ENCODE data around the gene CIC. TPM values are rescaled to one million over a fixed set of nuclear protein-coding genes. Genes with fewer than 3 reads are reported as not detected.
A peak's percentile ranks its signal among the peaks of the same experiment; 100 is the strongest.

CIC gene
- total and polyA plus RNA-seq, 9 of the 15 experiments (the other 6 are each of a cell fraction or from before 2014, with no cell fraction given), result 0.07 to 44.7 (median 8.6) TPM

- no peak for TF ChIP-seq HSF4 (CRISPR knock-in tag; IDR thresholded peaks at IDR 0.05; ENCODE audit: borderline replicate concordance)
- no peak for TF ChIP-seq CBX8 (IDR thresholded peaks at IDR 0.05; ENCODE audit: borderline replicate concordance, extremely low read depth, low read depth, low read length, poor library complexity, severe bottlenecking)
- no peak for TF ChIP-seq ZNF239 (CRISPR knock-in tag; IDR thresholded peaks at IDR 0.05)
- no peak for TF ChIP-seq SREBF2 (CRISPR knock-in tag; IDR thresholded peaks at IDR 0.05)
- TF ChIP-seq JUN (IDR thresholded peaks at IDR 0.05; ENCODE audit: borderline replicate concordance, low read depth, low read length), result no peak
- TF ChIP-seq JUN (CRISPR knock-in tag; IDR thresholded peaks at IDR 0.05; ENCODE audit: borderline replicate concordance), result no peak
- no peak for TF ChIP-seq MBD1 (CRISPR knock-in tag; IDR thresholded peaks at IDR 0.05)
- TF ChIP-seq THAP12 (CRISPR knock-in tag; IDR thresholded peaks at IDR 0.05), result 0 out of 2 replicates have a peak, but pooled peaks have one; percentile 14
- TF ChIP-seq U2AF2 (optimal IDR thresholded peaks at IDR 0.05; ENCODE audit: low read depth, low read length), result no peak
- TF ChIP-seq HBP1 (CRISPR knock-in tag; IDR thresholded peaks at IDR 0.05), result 0 out of 2 replicates have a peak, but pooled peaks have one; percentile 37
- TF ChIP-seq MECOM (CRISPR knock-in tag; IDR thresholded peaks at IDR 0.05), result no peak
- no peak for TF ChIP-seq ZNF407 (IDR thresholded peaks at IDR 0.05; ENCODE audit: low read depth)
- no peak for TF ChIP-seq ZNF224 (CRISPR knock-in tag; IDR thresholded peaks at IDR 0.05)
Measured at GRCh38 chr19:42313096-42313839, 44.2 kb downstream of the CIC start, which contains the start of gene TMEM145 (continued).
